ENCODE measurements around the gene U2AF2. TPM values are rescaled to one million over a fixed set of nuclear protein-coding genes. Genes with fewer than 3 reads are reported as not detected.

The U2AF2 gene
- total RNA-seq, 1 experiment from 2014 or later, result 323 TPM

GRCh38 chr19:55692681-55693081 is 37.8 kb downstream of the U2AF2 start:
- H3K27ac ChIP-seq, result no peak overlapping the region
- no peak overlapping the region for H3K4me3 ChIP-seq
- H3K9me3 ChIP-seq (ENCODE audit: insufficient read depth, low read depth), result no peaks in the 10 kb centered on the region
- BruUV-seq (replicated peaks), result no TSS peak
- POLR2A ChIA-PET (ENCODE audit: unreplicated experiment), result no interaction called here
- H3K4me2 ChIP-seq, result no peak overlapping the region
- no peak for DNase-seq
- H4K20me1 ChIP-seq (ENCODE audit: insufficient read depth), result peaks cover 11% of the 10 kb centered on the region
- intact Hi-C loops (cut with micrococcal nuclease; ENCODE audit: unreplicated experiment), result no loop called here
- TF ChIP-seq EZH2 (IDR thresholded peaks at IDR 0.05; ENCODE audit: low read depth), result no peak
- TF ChIP-seq, protein P1, sequence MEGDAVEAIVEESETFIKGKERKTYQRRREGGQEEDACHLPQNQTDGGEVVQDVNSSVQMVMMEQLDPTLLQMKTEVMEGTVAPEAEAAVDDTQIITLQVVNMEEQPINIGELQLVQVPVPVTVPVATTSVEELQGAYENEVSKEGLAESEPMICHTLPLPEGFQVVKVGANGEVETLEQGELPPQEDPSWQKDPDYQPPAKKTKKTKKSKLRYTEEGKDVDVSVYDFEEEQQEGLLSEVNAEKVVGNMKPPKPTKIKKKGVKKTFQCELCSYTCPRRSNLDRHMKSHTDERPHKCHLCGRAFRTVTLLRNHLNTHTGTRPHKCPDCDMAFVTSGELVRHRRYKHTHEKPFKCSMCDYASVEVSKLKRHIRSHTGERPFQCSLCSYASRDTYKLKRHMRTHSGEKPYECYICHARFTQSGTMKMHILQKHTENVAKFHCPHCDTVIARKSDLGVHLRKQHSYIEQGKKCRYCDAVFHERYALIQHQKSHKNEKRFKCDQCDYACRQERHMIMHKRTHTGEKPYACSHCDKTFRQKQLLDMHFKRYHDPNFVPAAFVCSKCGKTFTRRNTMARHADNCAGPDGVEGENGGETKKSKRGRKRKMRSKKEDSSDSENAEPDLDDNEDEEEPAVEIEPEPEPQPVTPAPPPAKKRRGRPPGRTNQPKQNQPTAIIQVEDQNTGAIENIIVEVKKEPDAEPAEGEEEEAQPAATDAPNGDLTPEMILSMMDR (conservative IDR thresholded peaks at IDR 0.05), result no peak
- no peaks in the 10 kb centered on the region for H3K79me2 ChIP-seq (ENCODE audit: low read depth)
- H3K9me2 ChIP-seq (ENCODE audit: insufficient read depth), result no peaks in the 10 kb centered on the region
- H3K36me3 ChIP-seq (ENCODE audit: low read depth), result peaks cover 12% of the 10 kb centered on the region
- H2AFZ ChIP-seq, result no peak overlapping the region
- CTCF ChIA-PET, result no interaction called here
- no peaks in the 10 kb centered on the region for H3F3A ChIP-seq (ENCODE audit: insufficient read depth, low read depth)
- H3K27me3 ChIP-seq (ENCODE audit: insufficient read depth, low read depth), result no peaks in the 10 kb centered on the region
- H3K4me1 ChIP-seq (replicated peaks; ENCODE audit: insufficient read depth), result no peaks in the 10 kb centered on the region

GRCh38 chr19:55693336-55693974 is 38.6 kb downstream of the U2AF2 start:
- CTCF ChIA-PET, result no interaction called here
- Histone ChIP-seq H2AFZ (no peak overlapping the region), H3K9me3 (ENCODE audit: insufficient read depth, low read depth) (no peaks in the 10 kb centered on the region), H3K4me2 (no peak overlapping the region), H4K20me1 (ENCODE audit: insufficient read depth) (peaks cover 3% of the 10 kb centered on the region), H3K9me2 (ENCODE audit: insufficient read depth) (no peaks in the 10 kb centered on the region), H3K4me1 (replicated peaks; ENCODE audit: insufficient read depth) (no peaks in the 10 kb centered on the region), H3K36me3 (ENCODE audit: low read depth) (peaks cover 12% of the 10 kb centered on the region), H3K27me3 (ENCODE audit: insufficient read depth, low read depth) (no peaks in the 10 kb centered on the region), H3F3A (ENCODE audit: insufficient read depth, low read depth) (no peaks in the 10 kb centered on the region), H3K27ac (no peak overlapping the region), H3K4me3 (no peak overlapping the region), H3K79me2 (ENCODE audit: low read depth) (no peaks in the 10 kb centered on the region)
- intact Hi-C loops (cut with micrococcal nuclease; ENCODE audit: unreplicated experiment), result no loop called here
- POLR2A ChIA-PET (ENCODE audit: unreplicated experiment), result interaction anchor here (0.7 kb wide), 1 partner anchor 685 kb away, joined by 3 read pairs; no protein-coding TSS in a partner anchor
- DNase-seq, result no peak
- TF ChIP-seq, protein P1 (conservative IDR thresholded peaks at IDR 0.05), result no peak
- TF ChIP-seq EZH2 (IDR thresholded peaks at IDR 0.05; ENCODE audit: low read depth), result no peak
- no TSS peak for BruUV-seq (replicated peaks)

DNA sequence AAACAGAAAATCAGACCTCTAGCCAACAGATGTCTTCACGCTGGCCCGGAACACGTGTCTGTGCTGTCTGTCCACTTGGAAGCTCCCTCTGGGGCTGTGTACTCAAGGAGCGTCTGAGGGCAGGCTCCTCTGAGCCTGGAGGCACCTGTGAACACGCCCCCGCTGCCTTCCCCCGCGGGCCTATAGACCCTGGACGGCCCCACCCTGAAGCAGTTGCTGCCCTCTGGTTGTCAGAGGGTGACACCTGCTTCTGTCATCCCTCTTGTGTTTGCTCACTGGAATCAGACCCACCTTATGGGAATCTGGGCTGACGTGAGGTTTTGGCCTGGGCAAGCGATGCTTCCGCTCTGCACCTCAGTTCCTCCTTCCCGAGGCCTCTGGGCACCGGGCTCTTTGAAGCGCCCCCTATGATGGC is 39.4 kb downstream of the U2AF2 start:
- no peaks in the 10 kb centered on the region for H3K4me1 ChIP-seq (replicated peaks; ENCODE audit: insufficient read depth)
- no peak for DNase-seq
- H3K79me2 ChIP-seq (ENCODE audit: low read depth), result no peaks in the 10 kb centered on the region
- H3K4me2 ChIP-seq, result no peak overlapping the region
- H3K4me3 ChIP-seq, result no peak overlapping the region
- ChIA-PET POLR2A (ENCODE audit: unreplicated experiment) (no interaction called here), CTCF (no interaction called here)
- no peaks in the 10 kb centered on the region for H3K9me3 ChIP-seq (ENCODE audit: insufficient read depth, low read depth)
- TF ChIP-seq, protein P1 (conservative IDR thresholded peaks at IDR 0.05), result no peak
- TF ChIP-seq EZH2 (IDR thresholded peaks at IDR 0.05; ENCODE audit: low read depth), result no peak
- H2AFZ ChIP-seq, result no peak overlapping the region
- no peaks in the 10 kb centered on the region for H3K9me2 ChIP-seq (ENCODE audit: insufficient read depth)
- no TSS peak for BruUV-seq (replicated peaks)
- H3K36me3 ChIP-seq (ENCODE audit: low read depth), result peaks cover 12% of the 10 kb centered on the region
- H3K27ac ChIP-seq, result no peak overlapping the region
- no peaks in the 10 kb centered on the region for H3K27me3 ChIP-seq (ENCODE audit: insufficient read depth, low read depth)
- H3F3A ChIP-seq (ENCODE audit: insufficient read depth, low read depth), result no peaks in the 10 kb centered on the region
- intact Hi-C loops (cut with micrococcal nuclease; ENCODE audit: unreplicated experiment), result no loop called here
- H4K20me1 ChIP-seq (ENCODE audit: insufficient read depth), result no peaks in the 10 kb centered on the region; the same call in 1 of the 2 replicates
